Right cardiac atrium (tissue), 5 donors: ENCODE results near the gene PPM1L. TPM values are rescaled to one million over a fixed set of nuclear protein-coding genes. Genes with fewer than 3 reads are reported as not detected.

ENCODE experiments used
- ATAC-seq, 2 donors: fragments of 200-7000 bp; cut with Tn5 transposase; one replicate each; pipeline versions ENCODE4 v1.8.0 to v1.9.1; 2020; ENCODE audit warnings: moderate library complexity in 2 of 2, mild to moderate bottlenecking in 1 of 2
- DNase-seq, 3 donors: peaks; one replicate each; pipeline ENCODE4 v3.0.0-alpha.2; 2020
- H3K27ac ChIP-seq: one replicate; pipeline ENCODE4 v1.5.1; 2013; ENCODE audit warnings: mild to moderate bottlenecking, low read length, control low read depth, moderate library complexity
- H3K27me3 ChIP-seq: one replicate; pipeline ENCODE4 v1.6.1; 2013; ENCODE audit not compliant: control insufficient read depth, insufficient read depth
- H3K4me1 ChIP-seq: one replicate; pipeline ENCODE4 v1.6.1; 2013; ENCODE audit warnings: low read length; ENCODE audit not compliant: control insufficient read depth, insufficient read depth
- H3K4me3 ChIP-seq: one replicate; pipeline ENCODE4 v1.5.1; 2013; ENCODE audit warnings: low read length, control low read depth
- H3K9me3 ChIP-seq: one replicate; pipeline ENCODE4 v1.6.1; 2013; ENCODE audit warnings: low read length; ENCODE audit not compliant: control insufficient read depth
- WGBS: extraction: QIAGEN DNeasy Blood & Tissue Kit; methylation state at CpG from one replicate; pipeline ENCODE4 v1.1.7; 2013; 5-methylcytosine and 5-hydroxymethylcytosine counted together
- intact Hi-C, 4 donors: fragments of 100-400 bp; cut with DNase I; formaldehyde crosslinking; loops; one replicate each; pipeline versions ENCODE4 v1.11.0 to v1.14.0; 2022 to 2023
- polyA plus RNA-seq: library from polyadenylated mRNA; stranded (reverse); fragments of 200-250 nt; gene quantifications from one replicate; pipeline ENCODE4 v1.2.3, GENCODE V29; 2013
- total RNA-seq, 4 donors: library from RNA; stranded (reverse); fragmentation: NEBNext Ultra II Directional; extraction: Animal tissue kit (Norgen Biotek cat#: 25700); gene quantifications; one replicate each; pipeline ENCODE4 v1.2.1, GENCODE V29; 2021
- donor health status: healthy with polysubstance abuse.
- donor health status: DM: no; HTN: yes; CAD: no.
- donor health status: DM: no; HTN: no; CAD: no.
- donor health status: DM: no; HTN: yes; CAD: no; lungs with severe emphysema.
- donor health status: DM: yes; HTN: yes; CAD: no.

PPM1L gene
- total and polyA plus RNA-seq, 5 donors: 6.1 to 31.7 (median 24.0) TPM

GRCh38 chr3:160929595-160929994 lies 173.6 kb downstream of the PPM1L start:
- WGBS: 38% methylated on average over 2 of the region's 2 CpGs
- no peaks in the 10 kb centered on the region for H3K27me3 ChIP-seq
- DNase-seq (peak; percentile 53 to 82 (median 80)), ATAC-seq (peak; percentile 83 to 88)
- H3K27ac ChIP-seq: no peak overlapping the region
- peaks cover 5% of the 10 kb centered on the region for H3K4me1 ChIP-seq
- intact Hi-C loops: loop anchor here in 1 of 4 donors (10.0 kb wide), 1 partner anchor 175 kb away; the partner anchor contains the start of gene PPM1L
- no peak overlapping the region for H3K4me3 ChIP-seq
- no peaks in the 10 kb centered on the region for H3K9me3 ChIP-seq

GRCh38 chr3:160931474-160931873 lies 175.4 kb downstream of the PPM1L start:
- no peak overlapping the region for H3K4me3 ChIP-seq
- DNase-seq (no peak), ATAC-seq (no peak)
- H3K9me3 ChIP-seq: no peaks in the 10 kb centered on the region
- H3K4me1 ChIP-seq: peaks cover 3% of the 10 kb centered on the region
- intact Hi-C loops: no loop called here
- no peak overlapping the region for H3K27ac ChIP-seq
- H3K27me3 ChIP-seq: no peaks in the 10 kb centered on the region

GRCh38 chr3:160935413-160936095 lies 179.5 kb downstream of the PPM1L start:
- Histone ChIP-seq H3K27me3 (no peaks in the 10 kb centered on the region), H3K9me3 (no peaks in the 10 kb centered on the region), H3K27ac (no peak overlapping the region), H3K4me3 (no peak overlapping the region), H3K4me1 (no peaks in the 10 kb centered on the region)
- ATAC-seq (no peak), DNase-seq (no peak)
- intact Hi-C loops: no loop called here
- WGBS: 83% methylated on average over 6 of the region's 6 CpGs

GRCh38 chr3:160941885-160942494 lies 186.0 kb downstream of the PPM1L start:
- H3K4me3 ChIP-seq: no peak overlapping the region
- ATAC-seq: peak; percentile 69 to 74
- no peaks in the 10 kb centered on the region for H3K27me3 ChIP-seq
- intact Hi-C loops: loop anchor here in 3 of 4 donors (5.0 kb wide), 1 partner anchor 235 kb away; no protein-coding TSS in a partner anchor
- 34% methylated on average over 5 of the region's 5 CpGs for WGBS
- H3K9me3 ChIP-seq: no peaks in the 10 kb centered on the region
- DNase-seq: peak; percentile 41 to 54 (median 45)
- no peaks in the 10 kb centered on the region for H3K4me1 ChIP-seq
- no peak overlapping the region for H3K27ac ChIP-seq

DNA sequence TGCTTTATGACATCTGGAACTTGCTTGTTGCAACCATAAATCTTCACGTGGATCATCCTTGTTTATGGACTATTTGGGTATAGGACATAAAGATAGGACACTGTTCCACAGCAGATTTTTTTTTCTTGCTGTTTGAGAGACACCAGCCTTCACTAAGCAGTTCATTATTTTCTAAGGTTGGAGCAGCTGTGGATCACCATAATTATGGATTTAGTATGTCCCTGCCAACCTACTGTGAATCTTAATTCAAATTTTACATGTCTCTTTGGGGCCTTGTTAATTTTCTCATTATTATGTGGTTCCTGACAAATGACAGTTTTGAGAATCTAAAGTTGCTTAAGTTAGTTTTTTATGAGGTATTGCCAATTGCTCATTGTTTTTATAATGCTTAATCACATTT lies 188.0 kb downstream of the PPM1L start:
- WGBS: 81% methylated on average over 1 of the region's 1 CpG
- intact Hi-C loops: loop anchor here in 3 of 4 donors (5.0 kb wide), 1 partner anchor 237 kb away; no protein-coding TSS in a partner anchor
- ATAC-seq (no peak), DNase-seq (no peak)
- Histone ChIP-seq H3K9me3 (no peaks in the 10 kb centered on the region), H3K4me3 (no peak overlapping the region), H3K27ac (no peak overlapping the region), H3K4me1 (peaks cover 2% of the 10 kb centered on the region), H3K27me3 (no peaks in the 10 kb centered on the region)

- H3K4me1 ChIP-seq: peaks cover 2% of the 10 kb centered on the region
- H3K9me3 ChIP-seq: no peaks in the 10 kb centered on the region
- H3K27me3 ChIP-seq: no peaks in the 10 kb centered on the region
- H3K27ac ChIP-seq: no peak overlapping the region
- 80% methylated on average over 2 of the region's 2 CpGs for WGBS
- no peak overlapping the region for H3K4me3 ChIP-seq
- ATAC-seq (no peak), DNase-seq (no peak)
- intact Hi-C loops: no loop called here
Observed at GRCh38 chr3:160945336-160945735, 189.3 kb downstream of the PPM1L start.

DNA sequence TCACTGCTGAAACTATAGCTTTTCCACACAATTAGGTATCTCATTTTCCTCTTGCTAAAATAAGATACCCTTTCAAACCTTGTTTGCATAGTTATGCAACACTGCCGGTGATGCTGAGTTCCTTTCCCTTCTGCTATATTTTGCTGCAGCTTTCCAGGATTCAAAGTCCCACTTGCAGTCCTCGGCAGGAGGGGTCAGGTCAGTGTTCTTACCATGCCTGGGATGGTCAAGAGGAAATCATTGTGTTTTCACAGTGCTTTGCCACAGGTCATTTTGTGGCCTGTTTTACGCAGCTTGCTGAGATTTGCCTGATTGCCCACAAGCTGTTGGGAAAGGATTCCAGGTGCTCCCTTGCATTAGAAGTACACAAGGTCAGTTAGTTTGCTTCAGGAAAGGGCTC lies 192.2 kb downstream of the PPM1L start:
- intact Hi-C loops: no loop called here
- DNase-seq (no peak), ATAC-seq (peak in 1 of 2 donors; percentile 35)
- 47% methylated on average over 3 of the region's 3 CpGs for WGBS
- H3K27ac ChIP-seq: no peak overlapping the region
- no peaks in the 10 kb centered on the region for H3K27me3 ChIP-seq
- no peak overlapping the region for H3K4me3 ChIP-seq
- H3K4me1 ChIP-seq: peaks cover 4% of the 10 kb centered on the region
- no peaks in the 10 kb centered on the region for H3K9me3 ChIP-seq

- peaks cover 4% of the 10 kb centered on the region for H3K4me1 ChIP-seq
- intact Hi-C loops: no loop called here
- no peaks in the 10 kb centered on the region for H3K9me3 ChIP-seq
- ATAC-seq (no peak), DNase-seq (no peak)
- WGBS: 85% methylated on average over 4 of the region's 4 CpGs
- no peak overlapping the region for H3K4me3 ChIP-seq
- H3K27me3 ChIP-seq: no peaks in the 10 kb centered on the region
- no peak overlapping the region for H3K27ac ChIP-seq
Observed at GRCh38 chr3:160949460-160949859, 193.4 kb downstream of the PPM1L start.

DNA sequence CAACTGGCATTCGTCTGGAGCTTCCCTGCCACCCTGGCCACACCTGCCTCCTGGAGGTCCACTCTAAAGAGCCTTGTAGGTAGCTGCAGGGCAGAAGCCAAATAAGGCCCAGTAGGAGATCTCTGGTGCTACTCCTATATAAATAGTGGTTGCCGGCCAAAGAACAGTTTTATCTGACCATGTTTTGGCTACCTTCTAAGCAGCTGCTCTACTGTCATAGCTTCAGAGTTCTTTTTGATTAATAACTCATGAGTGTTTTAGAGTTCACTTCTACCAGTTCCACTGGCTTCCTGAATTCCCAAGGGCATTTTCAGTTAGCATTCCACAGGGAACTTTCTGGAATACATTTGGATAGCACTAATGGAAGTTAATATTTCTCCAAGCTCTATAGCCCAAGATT lies 194.5 kb downstream of the PPM1L start:
- intact Hi-C loops: no loop called here
- DNase-seq (peak in 1 of 3 donors; percentile 25), ATAC-seq (peak in 1 of 2 donors; percentile 73)
- peaks cover 4% of the 10 kb centered on the region for H3K4me1 ChIP-seq
- no peaks in the 10 kb centered on the region for H3K9me3 ChIP-seq
- H3K27ac ChIP-seq: no peak overlapping the region
- no peaks in the 10 kb centered on the region for H3K27me3 ChIP-seq
- WGBS: 61% methylated on average over 2 of the region's 2 CpGs
- no peak overlapping the region for H3K4me3 ChIP-seq

DNA sequence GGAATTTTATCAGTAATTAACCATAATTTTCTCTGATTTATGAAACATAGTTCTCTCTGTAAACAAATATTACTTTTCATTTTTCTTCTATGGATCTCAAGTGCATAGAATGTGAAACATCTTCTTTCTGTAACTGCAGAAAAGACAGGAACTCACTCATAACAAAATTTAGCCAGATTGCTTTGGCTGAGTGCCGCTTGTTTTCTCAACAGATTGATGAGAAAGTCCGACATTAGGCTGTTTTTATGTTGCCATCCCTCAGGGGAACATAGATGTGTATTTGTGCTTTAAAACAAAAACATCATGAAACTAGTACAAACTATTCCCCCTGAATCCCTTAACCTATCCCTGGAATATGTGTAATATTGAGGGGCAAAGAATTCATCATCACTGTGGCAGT lies 194.9 kb downstream of the PPM1L start:
- Histone ChIP-seq H3K9me3 (no peaks in the 10 kb centered on the region), H3K27me3 (no peaks in the 10 kb centered on the region), H3K4me1 (peaks cover 4% of the 10 kb centered on the region), H3K27ac (no peak overlapping the region), H3K4me3 (no peak overlapping the region)
- DNase-seq (peak in 1 of 3 donors; percentile 28), ATAC-seq (no peak)
- intact Hi-C loops: no loop called here
- WGBS: 76% methylated on average over 2 of the region's 2 CpGs

- H3K27me3 ChIP-seq: no peaks in the 10 kb centered on the region
- H3K4me1 ChIP-seq: peaks cover 4% of the 10 kb centered on the region
- 60% methylated on average over 8 of the region's 8 CpGs for WGBS
- ATAC-seq (no peak), DNase-seq (no peak)
- no peaks in the 10 kb centered on the region for H3K9me3 ChIP-seq
- H3K27ac ChIP-seq: peak overlapping the region; percentile 35
- intact Hi-C loops: no loop called here
- no peak overlapping the region for H3K4me3 ChIP-seq
Observed at GRCh38 chr3:160951642-160952487, 195.8 kb downstream of the PPM1L start.
